HepG2 (cell line): ENCODE data around the gene MBLAC2. TPM values are rescaled to one million over a fixed set of nuclear protein-coding genes. Genes with fewer than 3 reads are reported as not detected.

ENCODE experiments used
- DPF2 ChIP-seq: sonication (generic); formaldehyde crosslinking; IDR thresholded peaks from 2 replicates; pipeline ENCODE4 v1.4.0; 2020; ENCODE audit warnings: mild to moderate bottlenecking, low read depth, missing genetic modification reagents, borderline replicate concordance
- FOXC1 ChIP-seq: sonication (generic); formaldehyde crosslinking; IDR thresholded peaks from 2 replicates; pipeline ENCODE4 v1.8.0; 2022; ENCODE audit warnings: mild to moderate bottlenecking, missing genetic modification reagents, borderline replicate concordance
- HOXA9 ChIP-seq: sonication (generic); formaldehyde crosslinking; IDR thresholded peaks from 2 replicates; pipeline ENCODE4 v1.8.1; 2022; ENCODE audit warnings: missing genetic modification reagents, mild to moderate bottlenecking, moderate library complexity, borderline replicate concordance
- ISL2 ChIP-seq: sonication (generic); formaldehyde crosslinking; IDR thresholded peaks from 2 replicates; pipeline ENCODE4 v1.5.0; 2020; ENCODE audit warnings: missing genetic modification reagents
- KAT7 ChIP-seq: IDR thresholded peaks from 2 replicates; pipeline ENCODE4 v1.6.1; 2018; ENCODE audit warnings: borderline replicate concordance, missing compliant biosample characterization
- NONO ChIP-seq, 2 experiments: fragments of 450-650 bp in 1 of 2; sonication (generic) in 1 of 2; formaldehyde crosslinking in 1 of 2; IDR thresholded peaks in 1 of 2; conservative IDR thresholded peaks in 1 of 2; 2 replicates each; pipeline versions ENCODE4 v1.6.1 to v1.8.0; 2017 to 2022; ENCODE audit warnings: mild to moderate bottlenecking in 1 of 2, missing genetic modification reagents in 1 of 2, moderate library complexity in 1 of 2
- PCBP1 ChIP-seq: fragments of 200-400 bp; formaldehyde crosslinking; IDR thresholded peaks from 2 replicates; pipeline ENCODE4 v1.6.1; 2017; ENCODE audit warnings: mild to moderate bottlenecking, low read depth, low read length, borderline replicate concordance
- RFXAP ChIP-seq: sonication (generic); formaldehyde crosslinking; IDR thresholded peaks from 2 replicates; pipeline ENCODE4 v1.4.0; 2020; ENCODE audit warnings: missing genetic modification reagents, borderline replicate concordance
- TFDP1 ChIP-seq: IDR thresholded peaks from 2 replicates; pipeline ENCODE4 v1.6.1; 2016; ENCODE audit warnings: missing compliant biosample characterization, missing genetic modification reagents, borderline replicate concordance
- ZBTB40 ChIP-seq, 2 experiments: fragments of 450-650 bp in 1 of 2; sonication (generic) in 1 of 2; formaldehyde crosslinking in 1 of 2; IDR thresholded peaks; 2 replicates each; pipeline versions ENCODE4 v1.6.1 to v1.8.0; 2016 to 2022; ENCODE audit warnings: antibody characterized with exemption in 1 of 2, mild to moderate bottlenecking in 1 of 2, missing genetic modification reagents in 1 of 2
- ZMYM3 ChIP-seq: sonication (generic); formaldehyde crosslinking; IDR thresholded peaks from 2 replicates; pipeline ENCODE4 v1.5.1; 2020; ENCODE audit warnings: mild to moderate bottlenecking, missing genetic modification reagents
- ZNF773 ChIP-seq: sonication (generic); formaldehyde crosslinking; IDR thresholded peaks from 2 replicates; pipeline ENCODE4 v1.4.0; 2020; ENCODE audit warnings: missing genetic modification reagents, borderline replicate concordance
- ZUFSP ChIP-seq: sonication (generic); formaldehyde crosslinking; IDR thresholded peaks from 2 replicates; pipeline ENCODE4 v1.9.0; 2021; ENCODE audit warnings: missing genetic modification reagents, mild to moderate bottlenecking, borderline replicate concordance
- polyA plus RNA-seq, 8 experiments: library from polyadenylated mRNA; depleted of rRNA in 3 of 8; stranded (reverse) in 7 of 8; unstranded in 1 of 8; fragments of >200 nt; fragmentation: Illumina TruSeq in 4 of 8; extraction: Trizol in 4 of 8; gene quantifications; 2 replicates each; pipeline versions ENCODE4 v1.2.1 to v1.2.3, GENCODE V29; 2011 to 2016; ENCODE audit warnings: low read depth in 4 of 8, missing spikeins in 1 of 8, mixed read lengths in 1 of 8; ENCODE audit not compliant: insufficient read depth in 1 of 8
- total RNA-seq, 5 experiments: library from RNA; depleted of rRNA; stranded (reverse); fragments of >200 nt; fragmentation: Illumina TruSeq; extraction: Trizol; gene quantifications; 2 replicates each; pipeline ENCODE4 v1.2.3, GENCODE V29; 2016; ENCODE audit warnings: low read depth in 1 of 5

Gene MBLAC2
- total and polyA plus RNA-seq, 2 of the 13 experiments (the other 11 are each of a cell fraction or from before 2014, with no cell fraction given): 2.9 to 4.1 TPM

GRCh38 chr5:90474235-90475107 lies at the start of gene MBLAC2, which contains the start of gene POLR3G (continued):
- TF ChIP-seq ZBTB40 (IDR thresholded peaks at IDR 0.05) (no peak), ZBTB40 (CRISPR knock-in tag; IDR thresholded peaks at IDR 0.05) (no peak; the same call in 1 of the 2 replicates), PCBP1 (peak; percentile 81; the same call in 1 of the 2 replicates), HOXA9 (CRISPR knock-in tag) (peak; percentile 86), RFXAP (CRISPR knock-in tag) (0 out of 2 replicates have a peak, but pooled peaks have one; percentile 10), FOXC1 (CRISPR knock-in tag) (peak; percentile 92), ZMYM3 (peak; percentile 5; the same call in 1 of the 2 replicates), DPF2 (no peak), ZNF773 (peak; percentile 78; the same call in 1 of the 2 replicates), KAT7 (CRISPR knock-in tag) (peak; percentile 76; the same call in 1 of the 2 replicates), ZUFSP (CRISPR knock-in tag) (no peak), TFDP1 (CRISPR knock-in tag) (peak; percentile 91), ISL2 (peak; percentile 59; the same call in 1 of the 2 replicates), NONO (IDR thresholded peaks at IDR 0.05) (no peak), NONO (CRISPR knock-in tag; conservative IDR thresholded peaks at IDR 0.05) (peak; percentile 80)
